Measurements from ENCODE around the gene AUTS2.

AUTS2 gene

GRCh38 chr7:69653806-69654205 lies 55.5 kb downstream of the AUTS2 start:
- no peaks in the 10 kb centered on the region for H3K27me3 ChIP-seq (ENCODE audit: low read length)
- no peak overlapping the region for H2AFZ ChIP-seq (ENCODE audit: low read depth, low read length, severe bottlenecking)
- peaks cover 19% of the 10 kb centered on the region for H4K20me1 ChIP-seq (ENCODE audit: low read depth, low read length)
- no peaks in the 10 kb centered on the region for H3K9me3 ChIP-seq (ENCODE audit: insufficient read depth, low read length)
- H3K79me2 ChIP-seq (ENCODE audit: insufficient read depth, low read length): peaks cover 69% of the 10 kb centered on the region
- H3K9me2 ChIP-seq (replicated peaks; ENCODE audit: insufficient read depth, low read length): no peaks in the 10 kb centered on the region
- no peak overlapping the region for H3K4me2 ChIP-seq (ENCODE audit: low read depth, low read length, poor library complexity, severe bottlenecking)
- no peaks in the 10 kb centered on the region for H3K36me3 ChIP-seq (ENCODE audit: low read length)
- no peak overlapping the region for H3K4me3 ChIP-seq (ENCODE audit: insufficient read depth, low read length, poor library complexity, severe bottlenecking)
- H3K27ac ChIP-seq (ENCODE audit: low read depth, low read length): no peak overlapping the region
- TF ChIP-seq CTCF (IDR thresholded peaks at IDR 0.05; ENCODE audit: insufficient read depth, low read length, poor library complexity, severe bottlenecking): no peak
- TF ChIP-seq EZH2phosphoT487 (conservative IDR thresholded peaks at IDR 0.05; ENCODE audit: low read length): no peak
- no peak overlapping the region for H3K9ac ChIP-seq (ENCODE audit: low read length)
- peaks cover 7% of the 10 kb centered on the region; the same call in 1 of the 2 replicates for H3F3A ChIP-seq (ENCODE audit: insufficient read depth)

GRCh38 chr7:69654381-69654780 lies 56.1 kb downstream of the AUTS2 start:
- no peaks in the 10 kb centered on the region for H3K27me3 ChIP-seq (ENCODE audit: low read length)
- TF ChIP-seq CTCF (IDR thresholded peaks at IDR 0.05; ENCODE audit: insufficient read depth, low read length, poor library complexity, severe bottlenecking) (no peak), EZH2phosphoT487 (conservative IDR thresholded peaks at IDR 0.05; ENCODE audit: low read length) (no peak)
- no peaks in the 10 kb centered on the region for H3K9me3 ChIP-seq (ENCODE audit: insufficient read depth, low read length)
- H3K4me2 ChIP-seq (ENCODE audit: low read depth, low read length, poor library complexity, severe bottlenecking): no peak overlapping the region
- H3K36me3 ChIP-seq (ENCODE audit: low read length): no peaks in the 10 kb centered on the region
- H3K9me2 ChIP-seq (replicated peaks; ENCODE audit: insufficient read depth, low read length): no peaks in the 10 kb centered on the region
- H3K27ac ChIP-seq (ENCODE audit: low read depth, low read length): no peak overlapping the region
- H2AFZ ChIP-seq (ENCODE audit: low read depth, low read length, severe bottlenecking): no peak overlapping the region
- H3K4me3 ChIP-seq (ENCODE audit: insufficient read depth, low read length, poor library complexity, severe bottlenecking): no peak overlapping the region
- H3K79me2 ChIP-seq (ENCODE audit: insufficient read depth, low read length): peaks cover 65% of the 10 kb centered on the region
- H3F3A ChIP-seq (ENCODE audit: insufficient read depth): peaks cover 7% of the 10 kb centered on the region; the same call in 1 of the 2 replicates
- H4K20me1 ChIP-seq (ENCODE audit: low read depth, low read length): peaks cover 19% of the 10 kb centered on the region
- no peak overlapping the region for H3K9ac ChIP-seq (ENCODE audit: low read length)

GRCh38 chr7:69654849-69655707 lies 56.8 kb downstream of the AUTS2 start:
- peaks cover 19% of the 10 kb centered on the region for H4K20me1 ChIP-seq (ENCODE audit: low read depth, low read length)
- TF ChIP-seq EZH2phosphoT487 (conservative IDR thresholded peaks at IDR 0.05; ENCODE audit: low read length) (no peak), CTCF (IDR thresholded peaks at IDR 0.05; ENCODE audit: insufficient read depth, low read length, poor library complexity, severe bottlenecking) (no peak)
- no peak overlapping the region for H3K27ac ChIP-seq (ENCODE audit: low read depth, low read length)

More at GRCh38 chr7:69654849-69655707, 56.8 kb downstream of the AUTS2 start:
- no peaks in the 10 kb centered on the region for H3K9me3 ChIP-seq (ENCODE audit: insufficient read depth, low read length)
- H3K27me3 ChIP-seq (ENCODE audit: low read length): no peaks in the 10 kb centered on the region
- H3K79me2 ChIP-seq (ENCODE audit: insufficient read depth, low read length): peaks cover 65% of the 10 kb centered on the region
- H3K9me2 ChIP-seq (replicated peaks; ENCODE audit: insufficient read depth, low read length): no peaks in the 10 kb centered on the region
- H2AFZ ChIP-seq (ENCODE audit: low read depth, low read length, severe bottlenecking): no peak overlapping the region
- peaks cover 7% of the 10 kb centered on the region; the same call in 1 of the 2 replicates for H3F3A ChIP-seq (ENCODE audit: insufficient read depth)
- no peaks in the 10 kb centered on the region for H3K36me3 ChIP-seq (ENCODE audit: low read length)
- no peak overlapping the region for H3K9ac ChIP-seq (ENCODE audit: low read length)
- H3K4me2 ChIP-seq (ENCODE audit: low read depth, low read length, poor library complexity, severe bottlenecking): no peak overlapping the region
- H3K4me3 ChIP-seq (ENCODE audit: insufficient read depth, low read length, poor library complexity, severe bottlenecking): no peak overlapping the region

All from SU-DHL-6 (cell line).